GM18511 (cell line): ENCODE results near the gene STXBP5L.
"Not testable (repeated sequence)": the region's sequence is repeated elsewhere in the genome, so short reads cannot be mapped to it uniquely, and the experiment has no call there.

Source experiments
- ATAC-seq: cut with Tn5 transposase; IDR thresholded peaks from one replicate; pipeline ENCODE4 v1.9.1; 2021; ENCODE audit warnings: mild to moderate bottlenecking, moderate library complexity; ENCODE audit not compliant: unreplicated experiment

The STXBP5L gene

GRCh38 chr3:120908030-120908794 is at the start of gene STXBP5L:
TSS of gene STXBP5L (plus strand) at chr3:120908205. CDS start at chr3:120909579, 1,374 bp downstream.
- ATAC-seq, result peak; percentile 97

GRCh38 chr3:120858521-120858920 is 49.5 kb upstream of the STXBP5L start:
- no peak for ATAC-seq

- no peak for ATAC-seq
Observed at GRCh38 chr3:120864541-120864940, 43.5 kb upstream of the STXBP5L start.

GRCh38 chr3:120875507-120875906 is 32.5 kb upstream of the STXBP5L start:
- ATAC-seq, result no peak

GRCh38 chr3:120875989-120876388 is 32.0 kb upstream of the STXBP5L start:
- ATAC-seq, result no peak

GRCh38 chr3:120879411-120879810 is 28.6 kb upstream of the STXBP5L start:
- ATAC-seq, result no peak

GRCh38 chr3:120892921-120893320 is 15.1 kb upstream of the STXBP5L start:
- ATAC-seq, result no peak

- ATAC-seq, result no peak
Observed at GRCh38 chr3:120894316-120895057, 13.5 kb upstream of the STXBP5L start.

- ATAC-seq, result not testable (repeated sequence)
Observed at GRCh38 chr3:120901716-120902115, 6.3 kb upstream of the STXBP5L start.

GRCh38 chr3:120903221-120903620 is 4.8 kb upstream of the STXBP5L start:
- ATAC-seq, result no peak

- ATAC-seq, result no peak
Observed at GRCh38 chr3:120907659-120908029, 361 bp upstream of the STXBP5L start.

GRCh38 chr3:120908795-120909601 is 993 bp downstream of the STXBP5L start:
- no peak for ATAC-seq

GRCh38 chr3:120909602-120909878 is 1.5 kb downstream of the STXBP5L start:
- ATAC-seq, result no peak

- ATAC-seq, result no peak
Observed at GRCh38 chr3:120926146-120926545, 18.1 kb downstream of the STXBP5L start.

GRCh38 chr3:120928991-120929390 is 21.0 kb downstream of the STXBP5L start:
- no peak for ATAC-seq

- no peak for ATAC-seq
Observed at GRCh38 chr3:120931593-120931992, 23.6 kb downstream of the STXBP5L start.

- no peak for ATAC-seq
Observed at GRCh38 chr3:120956143-120956542, 48.1 kb downstream of the STXBP5L start.

GRCh38 chr3:120982608-120983320 is 74.8 kb downstream of the STXBP5L start:
- ATAC-seq, result no peak

- no peak for ATAC-seq
Observed at GRCh38 chr3:120983321-120983665, 75.3 kb downstream of the STXBP5L start.

- no peak for ATAC-seq
Observed at GRCh38 chr3:120983841-120984240, 75.8 kb downstream of the STXBP5L start.

GRCh38 chr3:120985242-120985641 is 77.2 kb downstream of the STXBP5L start:
- ATAC-seq, result no peak
